ENCODE measurements around the gene NRCAM. TPM values are rescaled to one million over a fixed set of nuclear protein-coding genes. Genes with fewer than 3 reads are reported as not detected.

The NRCAM gene
- total and polyA plus RNA-seq, 10 of the 15 experiments (the other 5 are each of a cell fraction or from before 2014, with no cell fraction given), result 0.30 to 2.0 (median 1.0) TPM

DNA sequence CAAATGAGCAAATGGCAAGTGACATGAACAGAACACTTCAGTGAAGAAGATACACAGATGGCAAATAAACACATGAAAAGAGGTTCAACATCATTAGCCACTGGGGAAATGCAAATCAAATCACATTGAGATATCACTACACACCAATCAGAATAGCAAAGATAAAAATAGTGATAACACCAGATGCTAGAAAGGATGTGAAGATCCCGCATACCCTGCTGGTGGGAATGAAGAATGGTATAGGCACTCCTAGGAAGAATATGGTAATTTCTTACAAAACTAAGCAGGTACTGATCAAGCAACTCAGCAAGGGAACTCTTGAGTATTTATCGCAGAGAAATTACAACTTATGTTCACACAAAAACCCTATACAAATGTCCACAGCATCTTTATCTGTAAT, 337.3 kb downstream of the NRCAM start:
- no TSS peak for BruUV-seq (replicated peaks)
- WGBS (ENCODE audit: insufficient coverage, insufficient replicate concordance, low lambda C conversion rate, missing lambda C conversion rate), result 64% methylated on average over 2 of the region's 2 CpGs
- H3K27me3 ChIP-seq (replicated peaks in 1 of 2; ENCODE audit: control insufficient read depth in 2 of 2, insufficient read depth in 2 of 2, low read length in 1 of 2), result no peaks in the 10 kb centered on the region
- RAD21 ChIA-PET (ENCODE audit: unreplicated experiment), result interaction anchor here (1.0 to 4.3 kb wide), 6 partner anchors 14 to 28 kb away, joined by 3 to 36 read pairs (median 8); no protein-coding TSS in a partner anchor
- ATAC-seq (no peak), DNase-seq (ENCODE audit: low read depth, low spot score) (no peak), FAIRE-seq (no peak)
- no peak overlapping the region for H3K4me3 ChIP-seq
- H3K9ac ChIP-seq (ENCODE audit: control insufficient read depth, insufficient read depth, low read length), result no peak overlapping the region
- TF ChIP-seq POU2F2 (IDR thresholded peaks at IDR 0.05; ENCODE audit: borderline replicate concordance, low read depth, low read length) (no peak), CBX5 (IDR thresholded peaks at IDR 0.05; ENCODE audit: low read depth) (no peak), ZNF622 (IDR thresholded peaks at IDR 0.05) (no peak), POLR2A (IDR thresholded peaks at IDR 0.05; ENCODE audit: low read depth, low read length) (no peak), BACH1 (IDR thresholded peaks at IDR 0.05; ENCODE audit: borderline replicate concordance) (no peak), RAD51 (IDR thresholded peaks at IDR 0.05) (no peak), KAT2A (conservative IDR thresholded peaks at IDR 0.05; ENCODE audit: control insufficient read depth, low read depth, low read length) (no peak), ZZZ3 (IDR thresholded peaks at IDR 0.05; ENCODE audit: control insufficient read depth, insufficient read length, low read depth) (no peak), SREBF1 (IDR thresholded peaks at IDR 0.05; ENCODE audit: low read length) (no peak), SIN3A (IDR thresholded peaks at IDR 0.05; ENCODE audit: low read depth, low read length) (no peak), ZNF24 (IDR thresholded peaks at IDR 0.05) (no peak), GABPA (IDR thresholded peaks at IDR 0.05; ENCODE audit: low read depth) (no peak)
- TF ChIP-seq, protein P1, sequence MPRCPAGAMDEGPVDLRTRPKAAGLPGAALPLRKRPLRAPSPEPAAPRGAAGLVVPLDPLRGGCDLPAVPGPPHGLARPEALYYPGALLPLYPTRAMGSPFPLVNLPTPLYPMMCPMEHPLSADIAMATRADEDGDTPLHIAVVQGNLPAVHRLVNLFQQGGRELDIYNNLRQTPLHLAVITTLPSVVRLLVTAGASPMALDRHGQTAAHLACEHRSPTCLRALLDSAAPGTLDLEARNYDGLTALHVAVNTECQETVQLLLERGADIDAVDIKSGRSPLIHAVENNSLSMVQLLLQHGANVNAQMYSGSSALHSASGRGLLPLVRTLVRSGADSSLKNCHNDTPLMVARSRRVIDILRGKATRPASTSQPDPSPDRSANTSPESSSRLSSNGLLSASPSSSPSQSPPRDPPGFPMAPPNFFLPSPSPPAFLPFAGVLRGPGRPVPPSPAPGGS (IDR thresholded peaks at IDR 0.05; ENCODE audit: borderline replicate concordance, insufficient read depth, low read depth, low read length, poor library complexity, severe bottlenecking), result no peak
- TF ChIP-seq, protein P2, sequence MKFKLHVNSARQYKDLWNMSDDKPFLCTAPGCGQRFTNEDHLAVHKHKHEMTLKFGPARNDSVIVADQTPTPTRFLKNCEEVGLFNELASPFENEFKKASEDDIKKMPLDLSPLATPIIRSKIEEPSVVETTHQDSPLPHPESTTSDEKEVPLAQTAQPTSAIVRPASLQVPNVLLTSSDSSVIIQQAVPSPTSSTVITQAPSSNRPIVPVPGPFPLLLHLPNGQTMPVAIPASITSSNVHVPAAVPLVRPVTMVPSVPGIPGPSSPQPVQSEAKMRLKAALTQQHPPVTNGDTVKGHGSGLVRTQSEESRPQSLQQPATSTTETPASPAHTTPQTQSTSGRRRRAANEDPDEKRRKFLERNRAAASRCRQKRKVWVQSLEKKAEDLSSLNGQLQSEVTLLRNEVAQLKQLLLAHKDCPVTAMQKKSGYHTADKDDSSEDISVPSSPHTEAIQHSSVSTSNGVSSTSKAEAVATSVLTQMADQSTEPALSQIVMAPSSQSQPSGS (IDR thresholded peaks at IDR 0.05; ENCODE audit: low read length), result no peak
- TF ChIP-seq, protein P3, sequence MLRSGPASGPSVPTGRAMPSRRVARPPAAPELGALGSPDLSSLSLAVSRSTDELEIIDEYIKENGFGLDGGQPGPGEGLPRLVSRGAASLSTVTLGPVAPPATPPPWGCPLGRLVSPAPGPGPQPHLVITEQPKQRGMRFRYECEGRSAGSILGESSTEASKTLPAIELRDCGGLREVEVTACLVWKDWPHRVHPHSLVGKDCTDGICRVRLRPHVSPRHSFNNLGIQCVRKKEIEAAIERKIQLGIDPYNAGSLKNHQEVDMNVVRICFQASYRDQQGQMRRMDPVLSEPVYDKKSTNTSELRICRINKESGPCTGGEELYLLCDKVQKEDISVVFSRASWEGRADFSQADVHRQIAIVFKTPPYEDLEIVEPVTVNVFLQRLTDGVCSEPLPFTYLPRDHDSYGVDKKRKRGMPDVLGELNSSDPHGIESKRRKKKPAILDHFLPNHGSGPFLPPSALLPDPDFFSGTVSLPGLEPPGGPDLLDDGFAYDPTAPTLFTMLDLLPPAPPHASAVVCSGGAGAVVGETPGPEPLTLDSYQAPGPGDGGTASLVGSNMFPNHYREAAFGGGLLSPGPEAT (IDR thresholded peaks at IDR 0.05; ENCODE audit: low read depth), result no peak
- TF ChIP-seq, protein P4, sequence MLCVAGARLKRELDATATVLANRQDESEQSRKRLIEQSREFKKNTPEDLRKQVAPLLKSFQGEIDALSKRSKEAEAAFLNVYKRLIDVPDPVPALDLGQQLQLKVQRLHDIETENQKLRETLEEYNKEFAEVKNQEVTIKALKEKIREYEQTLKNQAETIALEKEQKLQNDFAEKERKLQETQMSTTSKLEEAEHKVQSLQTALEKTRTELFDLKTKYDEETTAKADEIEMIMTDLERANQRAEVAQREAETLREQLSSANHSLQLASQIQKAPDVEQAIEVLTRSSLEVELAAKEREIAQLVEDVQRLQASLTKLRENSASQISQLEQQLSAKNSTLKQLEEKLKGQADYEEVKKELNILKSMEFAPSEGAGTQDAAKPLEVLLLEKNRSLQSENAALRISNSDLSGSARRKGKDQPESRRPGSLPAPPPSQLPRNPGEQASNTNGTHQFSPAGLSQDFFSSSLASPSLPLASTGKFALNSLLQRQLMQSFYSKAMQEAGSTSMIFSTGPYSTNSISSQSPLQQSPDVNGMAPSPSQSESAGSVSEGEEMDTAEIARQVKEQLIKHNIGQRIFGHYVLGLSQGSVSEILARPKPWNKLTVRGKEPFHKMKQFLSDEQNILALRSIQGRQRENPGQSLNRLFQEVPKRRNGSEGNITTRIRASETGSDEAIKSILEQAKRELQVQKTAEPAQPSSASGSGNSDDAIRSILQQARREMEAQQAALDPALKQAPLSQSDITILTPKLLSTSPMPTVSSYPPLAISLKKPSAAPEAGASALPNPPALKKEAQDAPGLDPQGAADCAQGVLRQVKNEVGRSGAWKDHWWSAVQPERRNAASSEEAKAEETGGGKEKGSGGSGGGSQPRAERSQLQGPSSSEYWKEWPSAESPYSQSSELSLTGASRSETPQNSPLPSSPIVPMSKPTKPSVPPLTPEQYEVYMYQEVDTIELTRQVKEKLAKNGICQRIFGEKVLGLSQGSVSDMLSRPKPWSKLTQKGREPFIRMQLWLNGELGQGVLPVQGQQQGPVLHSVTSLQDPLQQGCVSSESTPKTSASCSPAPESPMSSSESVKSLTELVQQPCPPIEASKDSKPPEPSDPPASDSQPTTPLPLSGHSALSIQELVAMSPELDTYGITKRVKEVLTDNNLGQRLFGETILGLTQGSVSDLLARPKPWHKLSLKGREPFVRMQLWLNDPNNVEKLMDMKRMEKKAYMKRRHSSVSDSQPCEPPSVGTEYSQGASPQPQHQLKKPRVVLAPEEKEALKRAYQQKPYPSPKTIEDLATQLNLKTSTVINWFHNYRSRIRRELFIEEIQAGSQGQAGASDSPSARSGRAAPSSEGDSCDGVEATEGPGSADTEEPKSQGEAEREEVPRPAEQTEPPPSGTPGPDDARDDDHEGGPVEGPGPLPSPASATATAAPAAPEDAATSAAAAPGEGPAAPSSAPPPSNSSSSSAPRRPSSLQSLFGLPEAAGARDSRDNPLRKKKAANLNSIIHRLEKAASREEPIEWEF (IDR thresholded peaks at IDR 0.05; ENCODE audit: insufficient replicate concordance, low read depth, low read length), result no peak
- H3K4me1 ChIP-seq (ENCODE audit: control insufficient read depth, insufficient read depth, low read length), result no peaks in the 10 kb centered on the region
- SMC1A ChIA-PET (ENCODE audit: uncharacterized antibody, unreplicated experiment), result interaction anchor here (1.5 to 4.3 kb wide), 3 partner anchors 18 to 27 kb away, joined by 5 to 79 read pairs (median 43); no protein-coding TSS in a partner anchor
- POLR2A ChIA-PET, result no interaction called here
- H3K36me3 ChIP-seq (ENCODE audit: control insufficient read depth in 2 of 2, insufficient read depth in 2 of 2, low read length in 1 of 2), result no peaks in the 10 kb centered on the region
- CTCF ChIA-PET, result interaction anchor here (0.8 to 4.3 kb wide), 5 partner anchors 9 to 293 kb away, joined by 3 to 73 read pairs (median 8); no protein-coding TSS in a partner anchor
- in situ Hi-C loops (cut with MboI), result no loop called here
- H3K9me3 ChIP-seq (replicated peaks; ENCODE audit: control insufficient read depth, insufficient read depth, low read length), result no peaks in the 10 kb centered on the region
- no peak overlapping the region for H3K27ac ChIP-seq (ENCODE audit: control insufficient read depth, insufficient read depth)
- intact Hi-C loops (cut with micrococcal nuclease; ENCODE audit: unreplicated experiment), result no loop called here
- H3K4me2 ChIP-seq (ENCODE audit: control insufficient read depth, insufficient read depth), result no peak overlapping the region
- no peak overlapping the region for H2AFZ ChIP-seq (ENCODE audit: control insufficient read depth, low read depth, low read length)
- no peaks in the 10 kb centered on the region for H4K20me1 ChIP-seq (ENCODE audit: control insufficient read depth, insufficient read depth)
- H3K79me2 ChIP-seq (ENCODE audit: control insufficient read depth, insufficient read depth, low read length), result no peaks in the 10 kb centered on the region
